Posterior cingulate gyrus (tissue), 11 donors: Measurements from ENCODE around the gene TACC3.

Source experiments
- DNase-seq, 10 donors: peaks; one replicate each; pipeline versions ENCODE4 v3.0.0 to v3.0.0-alpha.2; 2020 to 2021; ENCODE audit warnings: mixed read lengths in 3 of 10
- intact Hi-C: fragments of 100-400 bp; cut with DNase I; formaldehyde crosslinking; loops from one replicate; pipeline ENCODE4 v1.15.1; 2023

The TACC3 gene

GRCh38 chr4:1721003-1721665 lies at the start of gene TACC3, which contains the start of gene TMEM129:
Gene TACC3, plus strand, starts transcription at chr4:1721521. Its CDS starts 1,901 bp downstream, at chr4:1723422.
Gene TMEM129, minus strand, starts transcription at chr4:1721323. Its CDS starts 486 bp downstream, at chr4:1720837.
- intact Hi-C loops = no loop called here
- DNase-seq = peak; percentile 88 to 99 (median 92)

- intact Hi-C loops = no loop called here
- DNase-seq = no peak
Measured at GRCh38 chr4:1673671-1674070, 47.6 kb upstream of the TACC3 start.

- peak in 5 of 10 donors; percentile 50 to 92 (median 70) for DNase-seq
Measured at GRCh38 chr4:1674682-1675081, 46.6 kb upstream of the TACC3 start.

GRCh38 chr4:1675136-1675801 lies 46.1 kb upstream of the TACC3 start:
- DNase-seq = peak in 2 of 10 donors; percentile 45 to 55
- intact Hi-C loops = no loop called here

More at GRCh38 chr4:1674682-1675081, 46.6 kb upstream of the TACC3 start:
- intact Hi-C loops = no loop called here

DNA sequence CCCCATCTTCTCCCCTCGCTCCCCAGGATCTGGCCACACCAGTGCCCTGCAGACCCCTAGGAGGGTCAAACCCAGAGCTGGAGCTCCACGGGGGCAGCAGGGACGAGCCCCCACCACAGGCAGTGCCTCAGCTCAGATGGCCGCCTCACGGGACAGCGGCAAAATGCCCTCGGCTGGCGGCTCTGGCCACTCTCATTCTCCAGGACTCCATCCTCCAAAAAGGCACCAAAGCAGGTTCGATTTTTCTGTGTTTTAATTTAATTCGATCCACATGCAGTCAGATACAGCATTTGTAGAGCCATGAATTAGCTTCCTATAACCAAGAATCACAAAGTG lies 45.6 kb upstream of the TACC3 start:
- intact Hi-C loops = no loop called here
- no peak for DNase-seq

DNA sequence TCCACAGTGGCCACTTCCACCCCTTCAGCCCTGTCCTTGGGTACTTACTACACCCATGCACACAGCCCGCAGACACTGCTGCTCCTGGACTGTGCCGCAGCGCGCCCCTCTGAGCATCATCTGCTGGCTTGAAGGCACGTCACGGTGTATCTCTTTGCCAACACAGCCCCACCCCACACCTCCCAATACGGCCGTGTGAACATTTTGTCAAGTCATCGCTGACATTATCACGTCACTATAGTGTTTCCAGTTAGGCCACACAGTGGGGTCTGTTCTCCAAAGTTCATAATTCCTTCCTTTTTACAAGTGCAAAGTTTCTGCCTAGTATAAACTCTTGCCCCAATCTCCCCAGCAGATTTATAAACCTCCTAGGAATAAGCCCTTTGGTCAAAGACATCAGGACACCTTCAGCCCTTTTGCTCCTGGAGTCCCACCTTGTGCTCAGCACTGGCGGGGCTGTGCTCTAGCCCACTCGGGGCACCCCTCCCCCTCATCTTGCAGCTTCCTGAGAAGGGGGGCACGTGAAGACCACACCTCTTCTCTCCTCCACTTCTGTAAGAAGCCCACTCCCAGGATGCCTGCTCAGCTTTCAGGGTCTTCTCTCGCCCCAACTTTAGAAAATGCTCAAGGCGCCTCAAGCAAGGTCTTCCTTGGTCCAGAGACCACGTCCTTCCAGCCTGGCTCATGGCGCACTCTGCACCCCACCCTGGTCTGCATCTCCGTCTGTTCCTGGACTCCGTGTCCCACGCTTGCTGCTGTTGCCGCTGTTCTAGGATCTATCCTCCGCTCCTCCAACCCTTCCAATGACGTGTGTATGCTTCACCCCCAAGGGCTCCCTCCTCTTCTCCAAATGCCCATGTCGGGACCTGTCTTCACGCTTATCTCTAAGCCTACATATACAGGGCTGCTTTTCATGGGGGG lies 44.5 kb upstream of the TACC3 start:
- intact Hi-C loops = no loop called here
- DNase-seq = peak in 3 of 10 donors; percentile 47 to 76 (median 61)

DNA sequence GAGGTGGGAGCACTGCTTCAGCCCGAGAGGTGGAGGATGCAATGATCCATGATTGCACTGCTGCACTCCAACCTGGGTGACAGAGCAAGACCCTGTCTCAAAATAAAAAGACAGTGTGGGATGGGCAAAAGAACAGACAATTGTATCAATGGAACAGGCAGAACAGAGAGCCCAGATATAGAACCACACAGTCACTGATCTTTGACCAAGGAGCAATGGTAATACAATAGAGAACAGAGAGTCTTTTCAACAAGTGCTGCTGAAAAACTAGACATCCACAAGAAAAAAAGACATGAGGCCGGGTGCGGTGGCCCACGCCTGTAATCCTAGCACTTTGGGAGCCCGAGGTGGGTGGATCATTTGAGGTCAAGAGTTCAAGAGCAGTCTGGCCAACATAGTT lies 43.1 kb upstream of the TACC3 start:
- peak in 2 of 10 donors; percentile 18 to 22 for DNase-seq
- intact Hi-C loops = no loop called here

- intact Hi-C loops = no loop called here
- peak in 1 of 10 donors; percentile 54 for DNase-seq
Measured at GRCh38 chr4:1682860-1683259, 38.5 kb upstream of the TACC3 start.

DNA sequence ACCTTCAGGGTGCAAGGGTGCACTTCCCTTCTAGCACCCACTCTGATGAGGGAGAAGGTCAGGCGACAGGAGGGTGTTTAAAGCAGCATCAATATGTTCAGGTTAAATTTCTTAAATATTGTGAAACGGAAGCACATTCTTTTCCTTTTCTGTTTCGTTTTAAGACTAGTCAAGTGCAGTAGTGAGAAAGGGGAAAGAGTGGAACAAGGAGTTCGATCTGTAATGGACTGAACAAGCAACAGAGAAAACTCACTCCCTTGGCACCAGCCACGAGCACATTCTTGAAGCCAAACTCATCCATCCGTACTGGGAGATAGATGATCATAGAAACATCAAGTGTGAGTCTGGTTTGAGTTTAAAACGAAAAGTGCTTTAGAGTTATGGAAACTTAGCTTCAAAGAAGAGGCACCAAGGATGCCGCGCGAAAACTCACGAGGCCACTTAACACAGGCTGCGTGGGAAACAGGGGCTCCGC lies 38.0 kb upstream of the TACC3 start:
- DNase-seq = no peak
- intact Hi-C loops = no loop called here

DNA sequence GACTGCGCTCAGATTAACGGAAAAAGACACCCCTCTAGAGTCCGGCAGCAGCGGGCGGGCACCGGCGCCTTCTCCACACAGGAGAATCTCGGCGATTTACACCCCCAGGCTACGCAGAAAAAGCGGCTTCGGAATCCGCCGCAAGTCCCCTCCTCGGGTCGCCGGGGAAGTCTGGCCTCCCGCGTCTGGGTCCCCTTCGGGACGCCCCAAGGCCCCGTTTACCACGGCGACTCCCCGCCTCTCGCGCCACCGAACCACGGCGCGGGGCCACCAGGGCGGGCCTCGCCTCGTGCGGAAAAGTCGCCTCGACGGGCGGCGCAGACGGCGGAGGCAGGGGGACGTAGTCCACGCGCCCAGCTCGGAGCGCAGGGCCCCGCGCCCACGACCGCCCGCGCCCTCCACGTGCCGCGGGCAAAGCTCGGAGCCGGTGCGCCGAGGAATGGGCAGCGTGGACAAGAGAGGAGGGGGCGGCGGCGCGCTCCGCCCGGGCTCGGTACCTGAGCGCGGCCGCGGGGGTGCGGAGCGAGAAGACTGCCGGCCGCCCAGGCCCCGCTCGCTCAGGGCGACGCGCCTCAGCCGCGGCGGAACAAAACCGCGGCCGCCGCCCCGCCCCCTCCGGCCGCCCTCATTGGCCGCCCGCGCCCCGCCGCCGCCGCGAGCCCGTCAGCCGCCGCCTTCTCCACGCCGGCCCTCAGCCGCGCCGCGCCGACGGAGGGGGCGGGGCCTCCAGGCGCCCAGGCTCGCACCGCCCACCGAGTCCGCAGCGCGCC lies 37.4 kb upstream of the TACC3 start, which contains the start of gene FAM53A:
Gene FAM53A (minus strand): TSS at position 578 of the 770 bp plus-strand sequence. CDS start 15,572 bp downstream, outside the sequence.
- intact Hi-C loops = no loop called here
- peak; percentile 25 to 96 (median 86) for DNase-seq

DNA sequence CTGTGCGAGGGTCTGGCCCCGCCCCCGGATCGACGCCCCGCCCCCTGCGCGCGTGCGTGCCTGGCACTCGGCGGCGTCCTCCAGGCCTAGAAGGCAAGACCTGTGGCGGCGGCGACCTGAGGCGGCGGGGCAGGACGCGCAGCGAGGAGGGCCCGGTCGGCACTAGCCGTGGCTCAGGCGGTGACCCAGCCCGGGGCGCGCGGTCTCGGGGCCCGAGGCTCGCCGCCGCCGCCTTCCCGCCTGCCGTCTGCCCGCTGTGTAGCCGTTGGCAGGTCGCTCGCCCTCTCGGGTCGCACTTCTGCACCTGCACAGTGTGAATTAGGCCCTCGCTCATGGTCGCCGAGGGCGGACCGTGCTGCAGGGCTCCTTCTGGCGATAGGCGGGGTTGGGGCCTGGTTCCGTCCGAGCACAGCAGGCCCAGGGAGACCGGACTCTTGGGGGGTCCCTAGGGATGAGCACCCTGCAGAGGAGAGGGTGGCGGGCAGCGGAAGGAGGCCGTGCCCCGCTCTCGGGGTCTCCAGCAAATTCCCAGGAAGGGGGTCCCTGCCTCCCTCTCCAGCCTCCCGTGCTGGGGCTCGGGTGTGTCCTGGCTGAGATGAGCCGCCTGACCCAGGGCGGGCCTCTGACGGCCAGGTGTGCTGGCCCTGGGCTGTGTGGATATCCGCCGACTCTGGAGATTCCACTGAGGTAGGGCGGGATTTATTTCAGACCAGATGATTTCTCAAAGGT lies 36.7 kb upstream of the TACC3 start:
- peak in 3 of 10 donors; percentile 65 to 99 (median 85) for DNase-seq
- intact Hi-C loops = no loop called here

DNA sequence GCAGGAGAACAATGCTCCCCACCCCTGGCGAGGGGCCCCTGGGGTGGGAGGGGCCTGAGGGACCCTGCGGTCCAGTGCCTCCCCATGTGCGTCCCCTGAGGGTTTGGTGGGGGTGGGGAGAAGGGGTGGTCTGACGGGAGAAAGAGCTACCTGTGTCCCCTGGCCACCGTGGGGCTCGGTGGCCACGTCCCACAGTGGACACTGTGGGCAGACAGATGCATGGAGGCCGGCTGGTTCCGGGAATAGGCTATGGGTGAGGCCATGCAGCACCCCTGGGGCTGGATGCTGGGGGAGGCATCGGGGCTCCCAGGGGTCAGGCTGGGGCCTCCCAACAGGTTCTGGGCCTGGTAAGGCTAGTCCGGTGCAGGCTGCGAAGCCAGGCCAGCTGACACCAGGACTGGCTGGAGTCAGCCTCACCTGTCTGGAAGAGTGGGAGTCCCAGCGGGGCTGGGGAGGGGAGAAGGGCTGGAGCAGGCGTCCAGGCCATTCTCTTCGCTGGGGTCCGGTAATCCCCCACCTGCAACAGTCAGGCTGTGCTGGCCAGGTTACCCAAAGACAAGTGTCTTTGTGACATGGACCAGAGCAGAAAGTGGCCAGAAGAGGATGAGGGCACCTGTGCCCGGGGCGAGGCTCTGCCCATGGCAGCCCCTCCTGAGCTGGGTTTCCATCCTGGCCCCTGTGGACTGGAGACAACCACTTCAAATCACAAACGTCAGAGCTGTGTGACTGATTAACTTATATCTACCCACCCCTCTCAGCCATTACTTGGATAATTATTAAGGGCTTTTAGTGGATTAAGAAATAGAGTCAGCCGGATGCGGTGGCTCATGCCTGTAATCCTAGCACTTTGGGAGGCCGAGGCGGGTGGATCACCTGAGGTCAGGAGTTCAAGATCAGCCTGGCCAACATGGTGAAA lies 35.8 kb upstream of the TACC3 start:
- intact Hi-C loops = no loop called here
- peak in 1 of 10 donors; percentile 53 for DNase-seq

DNA sequence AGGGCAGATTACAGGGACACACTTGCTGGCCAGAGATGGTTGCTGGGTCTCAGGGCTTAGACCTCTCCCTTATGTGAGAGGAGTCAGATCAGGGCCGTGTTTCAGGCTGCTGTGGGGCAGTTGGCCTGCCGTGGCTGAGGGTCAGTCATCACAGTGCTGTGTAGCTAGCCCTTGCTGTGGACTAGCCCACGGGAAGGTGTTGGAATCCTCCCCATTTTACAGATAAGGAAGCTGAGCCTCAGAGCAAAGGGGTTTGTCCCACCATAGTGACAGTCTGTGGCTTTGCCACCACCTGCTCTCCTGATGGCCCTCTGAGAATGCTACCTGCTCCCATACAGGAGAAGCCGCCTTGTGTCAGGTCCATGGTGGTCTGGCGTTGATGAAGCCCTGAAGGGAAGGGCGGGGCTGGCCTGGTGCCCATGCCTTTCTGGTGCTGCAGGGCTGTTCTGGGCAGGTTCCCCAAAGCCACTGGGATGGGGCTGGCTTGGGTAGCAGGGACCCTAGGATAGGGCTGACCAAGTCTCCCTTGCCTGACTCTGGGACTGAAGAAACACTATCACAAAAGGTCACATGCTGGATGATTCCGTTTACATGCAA lies 34.8 kb upstream of the TACC3 start:
- DNase-seq = peak in 1 of 10 donors; percentile 31
- intact Hi-C loops = no loop called here

- intact Hi-C loops = no loop called here
- DNase-seq = no peak
Measured at GRCh38 chr4:1690698-1691097, 30.6 kb upstream of the TACC3 start.

- intact Hi-C loops = no loop called here
- peak in 1 of 10 donors; percentile 42 for DNase-seq
Measured at GRCh38 chr4:1691737-1692373, 29.5 kb upstream of the TACC3 start.

- intact Hi-C loops = loop anchor here (1.0 kb wide), 1 partner anchor 33 kb away; no protein-coding TSS in a partner anchor
- peak in 7 of 10 donors; percentile 47 to 93 (median 61) for DNase-seq
Measured at GRCh38 chr4:1693131-1693896, 28.0 kb upstream of the TACC3 start.
